ENCODE data around the gene AOX1. TPM values are rescaled to one million over a fixed set of nuclear protein-coding genes. Genes with fewer than 3 reads are reported as not detected.
A peak's percentile ranks its signal among the peaks of the same experiment; 100 is the strongest.
"Not testable (repeated sequence)": the region's sequence is repeated elsewhere in the genome, so short reads cannot be mapped to it uniquely, and the experiment has no call there.

AOX1 gene
- total RNA-seq, 1 experiment from 2014 or later, result 0.71 TPM

GRCh38 chr2:200627110-200627770 lies 41.4 kb downstream of the AOX1 start:
- Histone ChIP-seq H3K9ac (ENCODE audit: low read length) (no peak overlapping the region), H4K20me1 (ENCODE audit: insufficient read depth) (no peaks in the 10 kb centered on the region), H3K79me2 (ENCODE audit: insufficient read depth, low read length) (no peaks in the 10 kb centered on the region), H3K4me3 (replicated peaks in 1 of 2; ENCODE audit: low read depth in 1 of 2, low read length in 2 of 2) (no peak overlapping the region), H3K36me3 (ENCODE audit: control insufficient read depth in 1 of 2, insufficient read depth in 2 of 2, low read length in 2 of 2) (no peaks in the 10 kb centered on the region), H2AFZ (ENCODE audit: low read depth, low read length, poor library complexity, severe bottlenecking) (no peak overlapping the region), H3K9me2 (ENCODE audit: insufficient read depth) (no peaks in the 10 kb centered on the region), H3K27ac (ENCODE audit: low read depth, low read length) (no peak overlapping the region), H3K4me2 (ENCODE audit: low read length) (no peak overlapping the region), H3K9me3 (ENCODE audit: control insufficient read depth in 1 of 2, insufficient read depth in 1 of 2, low read depth in 1 of 2, low read length in 2 of 2) (no peaks in the 10 kb centered on the region), H3K4me1 (ENCODE audit: control insufficient read depth in 1 of 2, insufficient read depth in 2 of 2, low read length in 2 of 2) (peaks cover 0 to 8% of the 10 kb centered on the region in 2 experiments; a peak in 2 of 4 replicates), H3K27me3 (ENCODE audit: insufficient read depth, low read length) (no peaks in the 10 kb centered on the region)
- ATAC-seq (no peak), DNase-seq (ENCODE audit: low read depth, low spot score) (no peak)
- ChIA-PET POLR2A (no interaction called here), CTCF (no interaction called here), RAD21 (ENCODE audit: low non-redundant PET in 1 of 2, low total read pairs in 2 of 2, uncharacterized antibody in 2 of 2, unreplicated experiment in 2 of 2) (no interaction called here)
- no peak for TF ChIP-seq ZBTB33 (IDR thresholded peaks at IDR 0.05; ENCODE audit: extremely low read depth, insufficient replicate concordance, low read length)
- no peak for TF ChIP-seq CBX3 (IDR thresholded peaks at IDR 0.05; ENCODE audit: low read depth)
- BruUV-seq (replicated peaks), result no TSS peak
- intact Hi-C loops (cut with micrococcal nuclease), result no loop called here

- ATAC-seq; CTCF ChIA-PET; H3K27me3 ChIP-seq (ENCODE audit: insufficient read depth, low read length); H2AFZ ChIP-seq (ENCODE audit: low read depth, low read length, poor library complexity, severe bottlenecking); RAD21 ChIA-PET (ENCODE audit: low non-redundant PET in 1 of 2, low total read pairs in 2 of 2, uncharacterized antibody in 2 of 2, unreplicated experiment in 2 of 2); H3K27ac ChIP-seq (ENCODE audit: low read depth, low read length); intact Hi-C loops (cut with micrococcal nuclease); DNase-seq (ENCODE audit: low read depth, low spot score); BruUV-seq (replicated peaks); H3K9ac ChIP-seq (ENCODE audit: low read length); H3K4me1 ChIP-seq (ENCODE audit: control insufficient read depth in 1 of 2, insufficient read depth in 2 of 2, low read length in 2 of 2); H3K9me3 ChIP-seq (ENCODE audit: control insufficient read depth in 1 of 2, insufficient read depth in 1 of 2, low read depth in 1 of 2, low read length in 2 of 2); H3K9me2 ChIP-seq (ENCODE audit: insufficient read depth); H4K20me1 ChIP-seq (ENCODE audit: insufficient read depth); POLR2A ChIA-PET; H3K79me2 ChIP-seq (ENCODE audit: insufficient read depth, low read length); H3K4me3 ChIP-seq (replicated peaks in 1 of 2; ENCODE audit: low read depth in 1 of 2, low read length in 2 of 2); H3K36me3 ChIP-seq (ENCODE audit: control insufficient read depth in 1 of 2, insufficient read depth in 2 of 2, low read length in 2 of 2): not testable (repeated sequence)
- peak overlapping the region; percentile 20; the same call in 1 of the 2 replicates for H3K4me2 ChIP-seq (ENCODE audit: low read length)
Measured at GRCh38 chr2:200628461-200628860, 42.6 kb downstream of the AOX1 start.
